GM18511 (cell line): ENCODE results near the gene PPIL1.
A peak's percentile ranks its signal among the peaks of the same experiment; 100 is the strongest.
"Not testable (repeated sequence)": the region's sequence is repeated elsewhere in the genome, so short reads cannot be mapped to it uniquely, and the experiment has no call there.

Experiments
- ATAC-seq: cut with Tn5 transposase; IDR thresholded peaks from one replicate; pipeline ENCODE4 v1.9.1; 2021; ENCODE audit warnings: mild to moderate bottlenecking, moderate library complexity; ENCODE audit not compliant: unreplicated experiment

The PPIL1 gene

DNA sequence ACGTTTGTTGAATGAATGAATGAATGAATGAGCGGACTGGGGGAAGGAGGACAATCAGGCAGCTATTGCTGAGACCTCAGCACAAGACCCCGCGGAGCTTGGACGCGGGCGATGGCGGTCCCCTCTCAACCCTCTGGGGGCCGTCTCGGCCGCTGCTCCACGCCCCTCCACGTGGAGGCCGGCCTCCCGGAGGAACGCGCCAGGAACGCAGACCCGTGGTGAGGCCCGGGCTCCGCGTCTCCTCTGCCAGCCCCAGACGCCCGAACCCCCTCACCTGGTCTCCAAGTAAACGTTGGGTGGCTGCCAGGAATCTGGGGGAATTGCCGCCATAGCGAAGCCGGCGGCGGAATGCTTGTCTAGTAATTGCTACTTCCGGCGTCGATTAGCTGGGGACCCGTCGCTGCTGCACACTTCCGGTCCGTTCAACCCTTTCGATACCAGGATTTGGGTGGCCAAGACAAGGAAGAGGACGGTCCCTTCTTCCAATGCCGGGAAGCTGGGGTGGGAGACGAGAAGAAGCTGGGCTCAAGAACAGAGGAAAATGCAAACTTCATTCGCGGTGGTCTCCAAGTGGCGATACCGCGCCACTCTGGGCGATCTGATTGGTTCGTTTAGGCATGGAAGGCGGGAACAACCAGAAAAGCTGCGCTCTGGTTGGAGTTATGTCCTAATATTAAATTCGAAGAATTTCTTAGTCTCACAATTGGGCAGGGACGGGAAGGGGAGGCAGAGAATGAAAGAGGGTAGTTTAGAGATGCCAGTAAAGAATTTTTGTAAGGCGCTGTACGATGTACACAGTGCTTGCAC, at the start of gene PPIL1:
Gene PPIL1 (minus strand): TSS at position 361 of the 807 bp plus-strand sequence. CDS start 31 bp downstream, at position 330.
- peak; percentile 85 for ATAC-seq

GRCh38 chr6:36924131-36924530, 49.5 kb upstream of the PPIL1 start:
- no peak for ATAC-seq

- no peak for ATAC-seq
These were observed 45.9 kb upstream of the PPIL1 start for GRCh38 chr6:36920546-36920945.

DNA sequence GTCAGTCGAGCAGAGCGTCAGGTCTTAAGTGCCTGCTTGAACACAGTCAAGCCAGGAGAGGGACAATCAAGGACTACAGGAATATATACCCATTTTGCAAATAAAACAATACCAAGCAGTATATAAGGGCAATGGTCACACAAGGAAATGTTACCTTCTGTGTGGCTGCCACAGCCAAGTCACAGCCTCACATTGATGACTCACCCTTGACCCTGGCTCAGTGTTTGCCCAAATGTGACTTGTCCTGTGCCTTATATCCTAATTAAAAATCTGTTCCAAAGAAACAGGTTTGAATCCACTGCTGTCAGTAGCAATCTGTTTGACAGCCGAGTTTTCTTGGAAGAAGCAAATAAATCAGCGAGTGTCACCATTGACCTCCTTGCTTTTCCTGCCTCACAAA, 45.4 kb upstream of the PPIL1 start:
- no peak for ATAC-seq

DNA sequence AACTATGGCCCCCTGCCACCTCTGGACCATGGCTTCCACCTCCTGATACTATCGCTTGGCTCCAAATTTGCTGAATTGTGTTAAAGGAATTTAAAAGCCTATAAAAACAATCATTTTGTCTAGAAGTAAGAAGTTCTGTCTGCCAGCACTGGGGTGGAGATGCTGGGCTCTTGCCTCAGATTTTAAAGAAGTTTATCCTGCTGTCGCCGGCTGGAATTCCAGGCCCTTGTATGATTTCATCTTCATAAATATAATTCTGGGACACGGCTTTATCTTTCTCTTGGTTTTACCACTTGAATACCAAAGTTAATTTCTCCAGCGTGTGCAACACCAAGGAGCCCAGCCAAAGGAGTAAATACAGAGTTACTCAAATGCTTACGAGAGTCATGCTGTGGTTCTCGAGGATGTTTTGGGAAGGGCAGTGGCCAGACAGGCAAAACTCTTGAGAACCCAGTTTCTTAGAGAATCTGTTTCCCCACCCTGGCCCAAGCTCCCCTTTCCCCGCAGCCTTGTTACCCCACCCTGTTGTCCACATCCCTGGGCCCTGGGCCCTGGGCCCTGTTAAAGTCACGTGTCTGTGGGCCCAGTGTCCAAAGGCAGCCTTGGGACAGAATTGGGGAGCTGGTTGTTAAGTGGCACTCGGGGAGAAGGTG, 43.1 kb upstream of the PPIL1 start:
- no peak for ATAC-seq

- no peak for ATAC-seq
These were observed 41.5 kb upstream of the PPIL1 start for GRCh38 chr6:36916126-36916525.

GRCh38 chr6:36915599-36915998, 41.0 kb upstream of the PPIL1 start:
- no peak for ATAC-seq

GRCh38 chr6:36914227-36914794, 39.7 kb upstream of the PPIL1 start:
- ATAC-seq, result no peak

- ATAC-seq, result no peak
These were observed 38.5 kb upstream of the PPIL1 start for GRCh38 chr6:36913082-36913481.

- peak; percentile 95 for ATAC-seq
These were observed 38.0 kb upstream of the PPIL1 start for GRCh38 chr6:36912586-36912985.

DNA sequence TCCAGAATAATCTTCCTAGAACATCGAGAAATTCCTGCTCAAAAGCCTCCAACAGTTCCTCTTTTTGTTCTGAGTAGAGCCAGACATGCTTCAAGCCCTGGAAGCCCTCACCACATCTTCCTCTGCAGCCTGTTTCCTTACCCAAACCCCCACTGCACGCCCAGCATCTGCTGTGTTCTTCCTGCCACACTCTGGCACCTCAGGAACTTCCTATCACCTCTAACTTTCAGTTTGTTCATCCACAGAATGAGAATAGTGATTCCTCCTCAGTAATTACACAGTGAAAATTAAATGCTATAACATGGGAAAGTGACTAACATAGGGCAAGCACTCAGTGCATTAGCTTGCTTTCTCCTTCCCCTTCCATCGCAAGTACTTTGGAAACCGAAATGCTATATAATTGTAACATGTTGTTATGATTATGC, 37.4 kb upstream of the PPIL1 start:
- peak; percentile 23 for ATAC-seq

- ATAC-seq, result no peak
These were observed 34.1 kb upstream of the PPIL1 start for GRCh38 chr6:36908747-36909146.

DNA sequence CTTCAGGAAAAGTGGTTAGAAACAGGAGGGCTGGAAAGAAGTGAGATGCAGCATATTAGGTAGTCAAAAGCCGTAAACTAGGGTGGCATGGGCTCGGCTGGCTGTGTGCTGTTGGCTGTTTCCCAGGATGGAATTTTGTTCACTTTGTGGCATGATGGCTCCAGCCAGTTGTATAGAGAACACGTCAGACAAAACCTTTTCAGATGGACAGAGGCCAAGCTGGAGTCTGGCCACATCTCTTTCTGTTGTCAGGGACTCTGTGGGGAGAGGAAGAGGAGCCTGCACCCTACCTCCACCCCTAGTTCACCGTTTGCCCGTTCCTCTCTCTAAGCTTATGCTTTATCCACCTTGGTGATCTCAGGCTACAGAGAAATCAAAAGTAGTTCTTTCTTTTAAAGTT, 33.2 kb upstream of the PPIL1 start:
- no peak for ATAC-seq

- no peak for ATAC-seq
These were observed 32.1 kb upstream of the PPIL1 start for GRCh38 chr6:36906539-36907325.

GRCh38 chr6:36904851-36905393, 30.3 kb upstream of the PPIL1 start:
- ATAC-seq, result no peak

- no peak for ATAC-seq
These were observed 29.5 kb upstream of the PPIL1 start for GRCh38 chr6:36904114-36904513.

DNA sequence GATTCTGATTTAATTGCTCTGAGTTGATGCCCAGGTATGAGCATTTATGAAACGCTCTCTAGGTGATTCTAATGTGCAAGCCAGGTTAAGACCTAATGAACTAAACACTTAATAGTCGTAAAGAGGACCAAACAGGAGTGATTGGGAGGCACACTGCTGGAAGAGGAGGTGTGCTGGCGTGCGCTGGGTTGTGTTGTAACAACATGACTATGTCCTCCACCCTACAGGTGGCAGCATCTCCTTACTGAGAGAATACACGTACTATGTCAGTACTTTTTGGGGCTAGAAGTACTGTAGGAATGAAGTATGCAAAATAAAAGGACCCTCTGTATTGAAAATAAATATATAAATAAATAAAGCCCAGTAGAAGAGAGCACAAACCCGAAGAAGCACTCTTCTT, 23.0 kb upstream of the PPIL1 start:
- ATAC-seq, result no peak

GRCh38 chr6:36893976-36894932, 19.7 kb upstream of the PPIL1 start:
- ATAC-seq, result no peak

DNA sequence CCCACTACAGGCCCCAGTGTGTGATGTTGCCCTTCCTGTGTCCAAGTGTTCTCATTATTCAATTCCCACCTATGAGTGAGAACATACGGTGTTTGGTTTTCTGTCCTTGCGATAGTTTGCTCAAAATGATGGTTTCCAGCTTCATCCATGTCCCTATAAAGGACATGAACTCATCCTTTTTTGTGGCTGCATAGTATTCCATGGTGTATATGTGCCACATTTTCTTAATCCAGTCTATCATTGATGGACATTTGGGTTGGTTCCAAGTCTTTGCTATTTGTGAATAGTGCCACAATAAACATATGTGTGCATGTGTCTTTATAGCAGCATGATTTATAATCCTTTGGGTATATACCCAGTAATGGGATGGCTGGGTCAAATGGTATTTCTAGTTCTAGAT, 16.6 kb upstream of the PPIL1 start:
- ATAC-seq, result not testable (repeated sequence)
